GM19463 (cell line): ENCODE measurements around the gene NOL4L.

Experiments used
- ATAC-seq: cut with Tn5 transposase; IDR thresholded peaks from one replicate; pipeline ENCODE4 v1.9.1; 2021; ENCODE audit warnings: mild to moderate bottlenecking, moderate library complexity; ENCODE audit not compliant: unreplicated experiment

Gene NOL4L

GRCh38 chr20:32395066-32395465, 190.1 kb downstream of the NOL4L start:
- no peak for ATAC-seq
